ENCODE measurements around the gene KDM4B.

The KDM4B gene

DNA sequence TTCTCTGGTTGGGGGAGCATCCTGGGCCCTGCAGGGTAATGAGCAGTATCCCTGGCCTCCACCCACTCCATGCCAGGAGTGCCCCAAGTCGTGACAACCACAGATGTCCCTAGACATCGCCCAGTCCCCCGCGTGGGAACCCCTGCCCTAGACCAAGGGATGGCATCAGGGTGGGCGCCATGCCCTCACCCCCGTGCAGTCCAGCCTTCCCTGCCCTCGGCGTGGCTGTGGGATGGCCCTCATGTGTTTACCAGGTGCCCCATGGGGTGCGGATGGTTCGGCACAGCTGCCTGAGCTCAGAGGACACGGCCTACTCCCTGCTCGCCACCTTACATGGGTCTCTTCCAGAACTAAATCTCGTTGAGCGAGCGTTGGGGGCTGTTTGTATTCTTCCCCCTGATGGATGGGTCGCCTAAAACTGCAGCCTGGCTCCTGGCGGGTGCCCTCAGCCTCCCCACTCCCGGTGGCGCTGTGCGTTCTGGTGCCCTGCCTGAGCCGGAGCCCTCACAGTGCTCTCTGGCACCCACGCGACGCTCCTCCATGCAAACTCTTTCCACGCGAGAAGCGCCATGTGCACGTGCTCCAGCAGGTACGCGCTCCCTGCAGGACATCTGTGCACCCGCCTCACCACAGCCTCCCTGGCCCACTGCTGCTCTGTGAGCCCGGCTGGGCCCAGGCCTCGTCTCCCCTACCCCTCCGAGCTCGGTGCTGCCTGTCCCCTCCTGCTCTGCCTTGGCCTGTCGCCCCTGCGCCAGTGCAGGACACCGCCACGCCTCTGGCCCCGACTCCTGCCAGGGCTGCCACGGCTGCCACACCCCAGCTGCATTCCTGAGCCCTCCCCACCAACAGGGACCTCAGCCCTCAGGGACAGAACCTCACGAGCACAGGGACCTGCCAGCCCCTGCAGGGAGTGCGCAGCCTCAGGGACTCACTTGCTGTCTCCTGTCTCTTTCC is 145.0 kb downstream of the KDM4B start:
- TF ChIP-seq, protein P1, sequence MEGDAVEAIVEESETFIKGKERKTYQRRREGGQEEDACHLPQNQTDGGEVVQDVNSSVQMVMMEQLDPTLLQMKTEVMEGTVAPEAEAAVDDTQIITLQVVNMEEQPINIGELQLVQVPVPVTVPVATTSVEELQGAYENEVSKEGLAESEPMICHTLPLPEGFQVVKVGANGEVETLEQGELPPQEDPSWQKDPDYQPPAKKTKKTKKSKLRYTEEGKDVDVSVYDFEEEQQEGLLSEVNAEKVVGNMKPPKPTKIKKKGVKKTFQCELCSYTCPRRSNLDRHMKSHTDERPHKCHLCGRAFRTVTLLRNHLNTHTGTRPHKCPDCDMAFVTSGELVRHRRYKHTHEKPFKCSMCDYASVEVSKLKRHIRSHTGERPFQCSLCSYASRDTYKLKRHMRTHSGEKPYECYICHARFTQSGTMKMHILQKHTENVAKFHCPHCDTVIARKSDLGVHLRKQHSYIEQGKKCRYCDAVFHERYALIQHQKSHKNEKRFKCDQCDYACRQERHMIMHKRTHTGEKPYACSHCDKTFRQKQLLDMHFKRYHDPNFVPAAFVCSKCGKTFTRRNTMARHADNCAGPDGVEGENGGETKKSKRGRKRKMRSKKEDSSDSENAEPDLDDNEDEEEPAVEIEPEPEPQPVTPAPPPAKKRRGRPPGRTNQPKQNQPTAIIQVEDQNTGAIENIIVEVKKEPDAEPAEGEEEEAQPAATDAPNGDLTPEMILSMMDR (conservative IDR thresholded peaks at IDR 0.05; ENCODE audit: low read depth, low read length): no peak
- no peak for DNase-seq (ENCODE audit: low read depth)

DNA sequence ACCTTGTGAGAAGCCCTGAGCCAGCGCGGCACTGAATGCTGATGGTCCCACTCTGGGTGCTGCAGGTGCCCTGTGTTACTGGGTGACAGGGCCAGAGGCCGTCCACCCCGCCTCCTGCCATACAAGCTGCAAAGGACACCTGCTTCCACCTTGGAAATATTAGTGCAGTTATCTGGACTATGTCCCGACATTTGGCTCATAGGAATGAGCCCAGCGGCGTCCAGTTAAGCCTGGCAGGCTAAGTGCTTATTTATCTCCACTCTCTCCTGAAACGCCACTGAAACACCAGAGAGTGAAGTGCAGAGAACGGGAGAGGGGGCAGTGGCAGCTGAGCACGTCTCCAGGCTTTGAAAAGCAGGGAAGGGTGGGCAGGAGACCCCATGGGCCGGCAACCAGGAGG is 145.8 kb downstream of the KDM4B start:
- no peak overlapping the region for H3K4me3 ChIP-seq (ENCODE audit: low read depth, low read length)
- no peak for DNase-seq (ENCODE audit: low read depth)
- TF ChIP-seq, protein P1 (conservative IDR thresholded peaks at IDR 0.05; ENCODE audit: low read depth, low read length): no peak

More for the DNA sequence above, 145.0 kb downstream of the KDM4B start:
- no peak overlapping the region for H3K4me3 ChIP-seq (ENCODE audit: low read depth, low read length)

DNA sequence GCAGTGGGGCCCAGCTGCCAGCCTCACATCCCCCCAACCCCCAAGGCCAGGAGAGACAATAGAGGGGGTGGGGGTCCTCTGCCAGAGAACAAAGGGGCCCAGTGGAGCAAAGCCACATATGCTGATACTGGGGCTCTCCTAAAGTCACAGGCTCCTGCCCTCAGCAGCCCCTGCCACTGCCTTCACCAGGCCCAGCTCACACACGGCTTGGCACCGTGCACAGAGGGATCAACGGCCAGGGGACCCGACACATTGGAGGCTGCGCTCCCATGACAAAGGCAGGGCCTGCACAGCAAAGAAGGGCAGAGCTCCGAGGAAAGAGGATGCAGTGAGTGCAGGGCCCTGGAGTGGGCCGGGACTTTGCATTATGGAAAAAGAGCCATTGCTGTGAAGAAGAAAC is 146.4 kb downstream of the KDM4B start:
- no peak overlapping the region for H3K4me3 ChIP-seq (ENCODE audit: low read depth, low read length)
- DNase-seq (ENCODE audit: low read depth): no peak
- TF ChIP-seq, protein P1 (conservative IDR thresholded peaks at IDR 0.05; ENCODE audit: low read depth, low read length): no peak

DNA sequence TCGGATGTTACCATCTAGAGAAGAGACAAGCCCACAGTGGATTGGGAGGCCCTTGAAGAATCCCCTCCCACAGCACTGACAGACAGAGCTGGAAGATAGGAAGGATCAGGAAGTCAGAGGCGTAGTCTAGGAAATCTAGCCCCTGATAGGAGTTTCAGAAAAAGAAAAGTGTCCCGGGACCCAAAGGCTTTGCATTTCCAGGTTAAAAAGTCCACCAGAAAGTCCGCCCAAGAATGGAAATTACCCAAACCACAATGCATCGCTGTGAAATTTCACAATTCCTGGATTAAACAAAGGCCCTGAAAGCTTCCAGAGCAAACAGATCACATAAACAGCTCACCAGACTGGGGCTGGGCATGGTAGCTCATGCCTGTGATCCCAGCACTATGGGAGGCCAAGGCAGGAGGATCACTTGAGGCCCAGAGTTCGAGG is 146.9 kb downstream of the KDM4B start:
- TF ChIP-seq, protein P1 (conservative IDR thresholded peaks at IDR 0.05; ENCODE audit: low read depth, low read length): no peak
- no peak overlapping the region for H3K4me3 ChIP-seq (ENCODE audit: low read depth, low read length)
- DNase-seq (ENCODE audit: low read depth): peak; percentile 69

DNA sequence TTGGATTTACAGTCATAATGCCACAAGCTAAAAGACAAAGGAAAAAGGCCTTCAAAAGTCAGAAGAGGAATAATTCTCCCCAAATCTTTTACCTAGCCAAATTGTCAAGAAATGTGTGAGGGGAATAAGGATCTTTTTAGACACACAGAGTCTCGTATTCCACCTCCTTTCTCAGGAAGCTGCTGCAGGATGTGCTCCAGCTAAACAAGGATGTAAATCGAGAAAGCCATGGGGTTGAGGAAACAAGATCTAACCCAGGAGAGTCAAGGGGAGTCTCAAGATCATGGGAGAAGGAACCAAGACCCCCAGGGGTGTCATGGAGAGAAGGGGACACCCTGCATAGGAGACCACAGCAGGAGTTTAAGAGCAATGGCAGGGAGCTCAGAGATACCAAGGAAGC is 147.4 kb downstream of the KDM4B start:
- TF ChIP-seq, protein P1 (conservative IDR thresholded peaks at IDR 0.05; ENCODE audit: low read depth, low read length): no peak
- H3K4me3 ChIP-seq (ENCODE audit: low read depth, low read length): no peak overlapping the region
- no peak for DNase-seq (ENCODE audit: low read depth)

DNA sequence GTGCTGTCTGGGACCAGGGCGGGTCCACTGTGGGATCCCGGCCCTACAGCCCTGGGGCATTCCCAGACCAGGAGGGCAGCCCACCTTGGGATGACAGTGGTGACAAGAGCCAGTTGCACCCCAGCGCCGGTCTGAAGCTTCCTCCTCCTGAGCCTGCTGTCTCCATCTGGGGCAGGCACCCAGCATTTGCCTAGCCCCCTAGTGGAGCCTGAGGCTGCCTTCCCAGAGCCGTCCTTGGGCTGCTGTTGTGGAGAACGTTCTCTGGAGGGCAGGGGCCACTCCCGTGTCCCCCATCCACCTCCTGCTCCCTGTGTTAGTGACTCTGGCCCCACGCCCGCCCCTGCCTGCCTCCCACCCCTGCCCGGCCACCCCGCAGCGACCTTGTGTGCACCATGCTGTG is 148.5 kb downstream of the KDM4B start:
- no peak for DNase-seq (ENCODE audit: low read depth)
- TF ChIP-seq, protein P1 (conservative IDR thresholded peaks at IDR 0.05; ENCODE audit: low read depth, low read length): peak; percentile 11
- no peak overlapping the region for H3K4me3 ChIP-seq (ENCODE audit: low read depth, low read length)

DNA sequence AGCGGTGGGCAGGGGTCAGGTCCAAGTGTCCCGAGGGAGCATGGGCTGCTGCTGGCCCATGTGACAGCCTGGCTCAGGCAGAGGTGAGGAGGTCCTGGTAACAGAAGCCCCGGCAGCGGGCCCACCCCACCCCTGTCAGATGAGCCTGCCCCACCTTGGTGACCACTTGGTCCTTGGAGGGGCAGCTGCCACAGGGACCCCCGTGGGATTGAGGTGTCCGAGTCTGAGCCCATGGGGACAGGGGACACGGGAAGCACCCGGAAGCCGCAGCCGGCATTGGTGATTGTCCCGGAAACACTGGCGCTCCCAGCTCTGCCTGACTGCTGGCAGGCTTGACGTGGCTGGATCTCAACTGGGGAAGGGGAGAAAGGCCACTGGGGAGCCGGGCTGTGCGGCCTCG is 149.1 kb downstream of the KDM4B start:
- no peak overlapping the region for H3K4me3 ChIP-seq (ENCODE audit: low read depth, low read length)
- TF ChIP-seq, protein P1 (conservative IDR thresholded peaks at IDR 0.05; ENCODE audit: low read depth, low read length): no peak
- no peak for DNase-seq (ENCODE audit: low read depth)

Data from choroid plexus epithelial cell (primary cell).